Measurements from ENCODE around the gene LMNA. TPM values are rescaled to one million over a fixed set of nuclear protein-coding genes. Genes with fewer than 3 reads are reported as not detected.
A peak's percentile ranks its signal among the peaks of the same experiment; 100 is the strongest.

LMNA gene
- total and polyA plus RNA-seq, 8 donors = 73.5 to 437 (median 106) TPM

- no peak overlapping the region for H3K4me3 ChIP-seq
- intact Hi-C loops (cut with DNase I) = loop anchor here in 1 of 2 donors (2.0 kb wide), 1 partner anchor 39 kb away; no protein-coding TSS in a partner anchor
- peaks cover 0 to 74% of the 10 kb centered on the region in 2 donors for H3K36me3 ChIP-seq
- H3K27ac ChIP-seq = peak overlapping the region in 1 of 2 donors; percentile 18
- peaks cover 11 to 54% of the 10 kb centered on the region in 2 donors for H3K4me1 ChIP-seq
- ATAC-seq = no peak
- no peaks in the 10 kb centered on the region for H3K27me3 ChIP-seq
- H3K9me3 ChIP-seq = no peaks in the 10 kb centered on the region
- TF ChIP-seq, protein P1, sequence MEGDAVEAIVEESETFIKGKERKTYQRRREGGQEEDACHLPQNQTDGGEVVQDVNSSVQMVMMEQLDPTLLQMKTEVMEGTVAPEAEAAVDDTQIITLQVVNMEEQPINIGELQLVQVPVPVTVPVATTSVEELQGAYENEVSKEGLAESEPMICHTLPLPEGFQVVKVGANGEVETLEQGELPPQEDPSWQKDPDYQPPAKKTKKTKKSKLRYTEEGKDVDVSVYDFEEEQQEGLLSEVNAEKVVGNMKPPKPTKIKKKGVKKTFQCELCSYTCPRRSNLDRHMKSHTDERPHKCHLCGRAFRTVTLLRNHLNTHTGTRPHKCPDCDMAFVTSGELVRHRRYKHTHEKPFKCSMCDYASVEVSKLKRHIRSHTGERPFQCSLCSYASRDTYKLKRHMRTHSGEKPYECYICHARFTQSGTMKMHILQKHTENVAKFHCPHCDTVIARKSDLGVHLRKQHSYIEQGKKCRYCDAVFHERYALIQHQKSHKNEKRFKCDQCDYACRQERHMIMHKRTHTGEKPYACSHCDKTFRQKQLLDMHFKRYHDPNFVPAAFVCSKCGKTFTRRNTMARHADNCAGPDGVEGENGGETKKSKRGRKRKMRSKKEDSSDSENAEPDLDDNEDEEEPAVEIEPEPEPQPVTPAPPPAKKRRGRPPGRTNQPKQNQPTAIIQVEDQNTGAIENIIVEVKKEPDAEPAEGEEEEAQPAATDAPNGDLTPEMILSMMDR (IDR thresholded peaks at IDR 0.05) = no peak
- DNase-seq = no peak
Observed at GRCh38 chr1:156164125-156164831, 49.8 kb downstream of the LMNA start.

GRCh38 chr1:156165083-156165482 is 50.6 kb downstream of the LMNA start:
- H3K4me1 ChIP-seq = peaks cover 11 to 47% of the 10 kb centered on the region in 2 donors
- ATAC-seq (no peak), DNase-seq (no peak)
- TF ChIP-seq, protein P1 (IDR thresholded peaks at IDR 0.05) = no peak
- H3K27ac ChIP-seq = peak overlapping the region in 1 of 2 donors; percentile 18
- H3K36me3 ChIP-seq = peaks cover 0 to 71% of the 10 kb centered on the region in 2 donors
- no peaks in the 10 kb centered on the region for H3K27me3 ChIP-seq
- H3K4me3 ChIP-seq = no peak overlapping the region
- H3K9me3 ChIP-seq = no peaks in the 10 kb centered on the region
- intact Hi-C loops (cut with DNase I) = loop anchor here in 1 of 2 donors (2.0 kb wide), 1 partner anchor 38 kb away; no protein-coding TSS in a partner anchor

GRCh38 chr1:156167536-156167935 is 53.0 kb downstream of the LMNA start:
- H3K27me3 ChIP-seq = no peaks in the 10 kb centered on the region
- ATAC-seq (no peak), DNase-seq (no peak)
- H3K27ac ChIP-seq = no peak overlapping the region
- H3K4me1 ChIP-seq = peaks cover 5 to 27% of the 10 kb centered on the region in 2 donors
- H3K9me3 ChIP-seq = no peaks in the 10 kb centered on the region
- H3K4me3 ChIP-seq = no peak overlapping the region
- peaks cover 0 to 73% of the 10 kb centered on the region in 2 donors for H3K36me3 ChIP-seq
- TF ChIP-seq, protein P1 (IDR thresholded peaks at IDR 0.05) = no peak
- intact Hi-C loops (cut with DNase I) = no loop called here

GRCh38 chr1:156172696-156173470 is 58.4 kb downstream of the LMNA start:
- H3K27me3 ChIP-seq = no peaks in the 10 kb centered on the region
- no peaks in the 10 kb centered on the region for H3K4me1 ChIP-seq
- H3K36me3 ChIP-seq = peaks cover 0 to 84% of the 10 kb centered on the region in 2 donors
- no peak for ATAC-seq
- intact Hi-C loops (cut with DNase I) = no loop called here
- TF ChIP-seq, protein P1 (IDR thresholded peaks at IDR 0.05) = no peak
- no peak overlapping the region for H3K27ac ChIP-seq
- H3K4me3 ChIP-seq = no peak overlapping the region
- DNase-seq = peak in 1 of 4 donors; percentile 15
- H3K9me3 ChIP-seq = no peaks in the 10 kb centered on the region

All from left lung (tissue), 10 donors.